Measurements from ENCODE around the gene CBFA2T3.

DNA sequence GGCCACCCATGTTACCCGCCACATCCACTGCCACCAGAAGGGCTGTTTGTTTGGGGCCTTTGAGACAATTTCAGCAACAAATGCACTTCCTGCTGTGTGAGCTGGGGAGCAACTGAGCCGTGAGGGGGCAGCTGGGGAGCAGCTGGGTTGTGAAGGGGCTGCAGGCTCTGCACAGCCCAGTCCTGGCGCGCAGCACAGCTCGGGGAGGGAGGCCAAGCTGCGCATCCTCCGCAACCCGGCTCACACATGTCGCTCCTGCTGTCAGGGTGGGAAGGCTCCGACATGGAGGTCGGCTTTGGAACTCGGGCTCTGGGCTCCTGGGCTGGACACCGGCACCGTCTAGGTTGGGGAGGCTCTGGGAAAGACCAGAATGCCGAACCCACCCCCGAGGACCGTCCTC, 53.6 kb downstream of the CBFA2T3 start:
- TF ChIP-seq, protein P1, sequence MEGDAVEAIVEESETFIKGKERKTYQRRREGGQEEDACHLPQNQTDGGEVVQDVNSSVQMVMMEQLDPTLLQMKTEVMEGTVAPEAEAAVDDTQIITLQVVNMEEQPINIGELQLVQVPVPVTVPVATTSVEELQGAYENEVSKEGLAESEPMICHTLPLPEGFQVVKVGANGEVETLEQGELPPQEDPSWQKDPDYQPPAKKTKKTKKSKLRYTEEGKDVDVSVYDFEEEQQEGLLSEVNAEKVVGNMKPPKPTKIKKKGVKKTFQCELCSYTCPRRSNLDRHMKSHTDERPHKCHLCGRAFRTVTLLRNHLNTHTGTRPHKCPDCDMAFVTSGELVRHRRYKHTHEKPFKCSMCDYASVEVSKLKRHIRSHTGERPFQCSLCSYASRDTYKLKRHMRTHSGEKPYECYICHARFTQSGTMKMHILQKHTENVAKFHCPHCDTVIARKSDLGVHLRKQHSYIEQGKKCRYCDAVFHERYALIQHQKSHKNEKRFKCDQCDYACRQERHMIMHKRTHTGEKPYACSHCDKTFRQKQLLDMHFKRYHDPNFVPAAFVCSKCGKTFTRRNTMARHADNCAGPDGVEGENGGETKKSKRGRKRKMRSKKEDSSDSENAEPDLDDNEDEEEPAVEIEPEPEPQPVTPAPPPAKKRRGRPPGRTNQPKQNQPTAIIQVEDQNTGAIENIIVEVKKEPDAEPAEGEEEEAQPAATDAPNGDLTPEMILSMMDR (IDR thresholded peaks at IDR 0.05 in 4 of 5, conservative IDR thresholded peaks at IDR 0.05 in 1 of 5): no peak
- no peak for TF ChIP-seq POLR2A (IDR thresholded peaks at IDR 0.05)
